Neural cell (in vitro differentiated cells): ENCODE measurements around the gene MAP2K6.

Source experiments
- RAD21 ChIP-seq: fragments of 450-650 bp; conservative IDR thresholded peaks from 2 replicates; pipeline ENCODE4 v1.6.1; 2014; ENCODE audit warnings: antibody characterized with exemption, mild to moderate bottlenecking, moderate library complexity
- SMC3 ChIP-seq: fragments of 450-650 bp; conservative IDR thresholded peaks from 2 replicates; pipeline ENCODE4 v1.6.1; 2014; ENCODE audit warnings: antibody characterized with exemption, mild to moderate bottlenecking, moderate library complexity; ENCODE audit not compliant: poor library complexity
- TF ChIP-seq, protein P1 (sequence below): fragments of 450-650 bp; IDR thresholded peaks from 2 replicates; pipeline ENCODE4 v1.5.1; 2014; ENCODE audit warnings: antibody characterized with exemption, mild to moderate bottlenecking, moderate library complexity; ENCODE audit not compliant: poor library complexity, severe bottlenecking

DNA sequence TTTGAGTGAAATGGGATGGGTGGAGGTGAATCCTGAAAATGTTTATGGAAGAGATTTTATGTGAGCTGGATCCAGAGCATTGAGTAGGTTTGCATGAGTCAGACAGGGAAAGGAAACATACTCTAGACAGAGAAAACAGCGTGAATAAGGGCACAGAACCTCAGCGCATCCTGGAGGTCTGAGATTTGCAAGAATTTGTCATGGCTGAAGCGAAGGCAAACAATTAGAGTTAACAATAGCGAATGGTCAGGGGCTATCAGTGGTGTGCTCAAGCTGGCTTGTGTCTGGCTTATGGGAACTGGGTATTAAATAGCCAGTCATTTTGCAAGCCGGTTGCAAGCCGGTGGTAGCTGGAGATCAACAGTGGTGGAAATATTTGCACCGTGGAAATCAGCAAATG, 36.4 kb downstream of the MAP2K6 start:
- TF ChIP-seq RAD21 (no peak), SMC3 (no peak)
- TF ChIP-seq, protein P1, sequence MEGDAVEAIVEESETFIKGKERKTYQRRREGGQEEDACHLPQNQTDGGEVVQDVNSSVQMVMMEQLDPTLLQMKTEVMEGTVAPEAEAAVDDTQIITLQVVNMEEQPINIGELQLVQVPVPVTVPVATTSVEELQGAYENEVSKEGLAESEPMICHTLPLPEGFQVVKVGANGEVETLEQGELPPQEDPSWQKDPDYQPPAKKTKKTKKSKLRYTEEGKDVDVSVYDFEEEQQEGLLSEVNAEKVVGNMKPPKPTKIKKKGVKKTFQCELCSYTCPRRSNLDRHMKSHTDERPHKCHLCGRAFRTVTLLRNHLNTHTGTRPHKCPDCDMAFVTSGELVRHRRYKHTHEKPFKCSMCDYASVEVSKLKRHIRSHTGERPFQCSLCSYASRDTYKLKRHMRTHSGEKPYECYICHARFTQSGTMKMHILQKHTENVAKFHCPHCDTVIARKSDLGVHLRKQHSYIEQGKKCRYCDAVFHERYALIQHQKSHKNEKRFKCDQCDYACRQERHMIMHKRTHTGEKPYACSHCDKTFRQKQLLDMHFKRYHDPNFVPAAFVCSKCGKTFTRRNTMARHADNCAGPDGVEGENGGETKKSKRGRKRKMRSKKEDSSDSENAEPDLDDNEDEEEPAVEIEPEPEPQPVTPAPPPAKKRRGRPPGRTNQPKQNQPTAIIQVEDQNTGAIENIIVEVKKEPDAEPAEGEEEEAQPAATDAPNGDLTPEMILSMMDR, result no peak
